Activated T-cell treated with anti-CD3 and anti-CD28 coated beads, Interleukin-2, amount 50 U/mL, for 72 hours (primary cell): ENCODE results near the gene SLC25A39. TPM values are rescaled to one million over a fixed set of nuclear protein-coding genes. Genes with fewer than 3 reads are reported as not detected.

ENCODE experiments used
- ATAC-seq, 2 donors: fragments of 150-1000 bp; cut with Tn5 transposase; replicated peaks in 1 of 2; 2 replicates each; pipeline ENCODE4 v1.10.0; 2021; ENCODE audit warnings: moderate library complexity in 2 of 2, mild to moderate bottlenecking in 1 of 2
- DNase-seq, 2 donors: peaks; one replicate each; pipeline ENCODE4 v3.0.0; 2021 to 2022; ENCODE audit warnings: mixed read lengths in 1 of 2
- H3K27ac Mint-ChIP-seq: one replicate; pipeline ENCODE4 v1.8.0; 2022; ENCODE audit warnings: mild to moderate bottlenecking, moderate library complexity, mixed read lengths
- H3K27me3 Mint-ChIP-seq: one replicate; pipeline ENCODE4 v1.8.0; 2022; ENCODE audit warnings: low read depth, mixed read lengths
- H3K36me3 Mint-ChIP-seq, 2 donors: one replicate each; pipeline ENCODE4 v1.8.0; 2022; ENCODE audit warnings: mixed read lengths in 2 of 2, mild to moderate bottlenecking in 1 of 2; ENCODE audit not compliant: insufficient read depth in 2 of 2
- H3K4me1 Mint-ChIP-seq: one replicate; pipeline ENCODE4 v1.8.0; 2022; ENCODE audit warnings: low read depth, mixed read lengths
- H3K4me3 Mint-ChIP-seq, 2 donors: one replicate each; pipeline ENCODE4 v1.8.0; 2022; ENCODE audit warnings: mild to moderate bottlenecking in 2 of 2, mixed read lengths in 2 of 2, moderate library complexity in 2 of 2
- H3K9me3 Mint-ChIP-seq, 2 donors: one replicate each; pipeline ENCODE4 v1.8.0; 2022; ENCODE audit warnings: mixed read lengths in 2 of 2
- total RNA-seq, 2 donors: library from RNA; stranded (reverse); gene quantifications; one replicate each; pipeline ENCODE4 v1.2.3, GENCODE V29; 2022

The SLC25A39 gene
- total RNA-seq, 2 donors from 2014 or later = 83.6 to 97.2 TPM

GRCh38 chr17:44360144-44360533, 35.5 kb upstream of the SLC25A39 start:
- Mint-ChIP-seq H3K4me3 (no peak overlapping the region), H3K27ac (no peak overlapping the region), H3K4me1 (no peaks in the 10 kb centered on the region), H3K27me3 (peaks cover 21% of the 10 kb centered on the region), H3K36me3 (no peaks in the 10 kb centered on the region), H3K9me3 (no peaks in the 10 kb centered on the region)
- DNase-seq = no peak
- no peak for ATAC-seq

- H3K4me3 Mint-ChIP-seq = no peak overlapping the region
- no peaks in the 10 kb centered on the region for H3K36me3 Mint-ChIP-seq
- H3K27me3 Mint-ChIP-seq = peaks cover 15% of the 10 kb centered on the region
- no peak overlapping the region for H3K27ac Mint-ChIP-seq
- DNase-seq = no peak
- no peaks in the 10 kb centered on the region for H3K4me1 Mint-ChIP-seq
- no peak for ATAC-seq
- no peaks in the 10 kb centered on the region for H3K9me3 Mint-ChIP-seq
These were observed 35.0 kb upstream of the SLC25A39 start for GRCh38 chr17:44359458-44360143.

DNA sequence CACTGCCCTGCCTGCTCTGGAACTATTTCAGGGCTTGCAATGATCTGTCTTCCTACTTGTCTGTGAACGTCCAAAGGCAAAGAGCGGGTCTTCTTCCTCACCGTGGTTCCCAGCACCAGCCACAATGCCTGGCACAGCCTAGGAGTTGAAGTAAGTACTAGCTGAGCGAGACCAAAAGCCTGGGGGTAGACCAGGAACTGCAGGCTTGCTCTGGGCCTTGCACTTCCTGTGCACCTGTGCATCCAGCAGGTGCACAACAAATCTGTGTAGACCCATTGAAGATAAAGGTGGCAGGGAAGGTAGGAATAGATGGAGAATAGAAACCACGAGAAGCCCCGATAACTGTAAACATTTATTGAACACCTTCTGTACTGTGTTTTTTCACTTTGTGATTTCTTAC, 34.4 kb upstream of the SLC25A39 start:
- Mint-ChIP-seq H3K27ac (no peak overlapping the region), H3K27me3 (peaks cover 13% of the 10 kb centered on the region), H3K36me3 (no peaks in the 10 kb centered on the region), H3K4me1 (no peaks in the 10 kb centered on the region), H3K9me3 (no peaks in the 10 kb centered on the region), H3K4me3 (no peak overlapping the region)
- ATAC-seq (no peak), DNase-seq (no peak)

DNA sequence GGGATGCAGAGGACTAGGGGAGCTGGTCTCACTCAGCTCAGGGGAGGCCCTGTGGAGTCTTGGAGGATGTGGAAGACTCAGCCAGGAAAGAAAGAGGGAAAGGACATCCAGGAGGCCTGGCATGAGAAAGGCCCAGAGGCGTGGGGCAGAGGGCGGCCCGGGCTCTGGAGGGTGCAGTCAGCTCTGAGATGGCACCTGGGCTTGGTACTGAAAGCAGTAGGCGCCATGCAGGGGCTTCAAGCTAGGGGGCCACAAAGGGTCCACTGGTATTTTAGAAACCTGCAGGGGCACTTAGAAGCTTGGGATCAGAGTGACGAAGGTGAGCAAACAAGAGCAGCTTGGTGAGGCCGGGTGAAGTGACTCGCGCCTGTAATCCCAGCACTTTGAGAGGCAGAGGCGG, 33.4 kb upstream of the SLC25A39 start:
- Mint-ChIP-seq H3K36me3 (peaks cover 0 to under 1% of the 10 kb centered on the region in 2 donors), H3K4me3 (no peak overlapping the region), H3K27me3 (peaks cover 13% of the 10 kb centered on the region), H3K27ac (no peak overlapping the region), H3K9me3 (no peaks in the 10 kb centered on the region), H3K4me1 (no peaks in the 10 kb centered on the region)
- DNase-seq (no peak), ATAC-seq (no peak)

- Mint-ChIP-seq H3K36me3 (peaks cover 0 to 3% of the 10 kb centered on the region in 2 donors), H3K27me3 (peaks cover 7% of the 10 kb centered on the region), H3K9me3 (no peaks in the 10 kb centered on the region), H3K4me3 (no peak overlapping the region), H3K4me1 (no peaks in the 10 kb centered on the region), H3K27ac (no peak overlapping the region)
- DNase-seq (no peak), ATAC-seq (no peak)
These were observed 31.6 kb upstream of the SLC25A39 start for GRCh38 chr17:44356241-44356640.

GRCh38 chr17:44355642-44356099, 31.0 kb upstream of the SLC25A39 start:
- Mint-ChIP-seq H3K27ac (no peak overlapping the region), H3K4me3 (no peak overlapping the region), H3K4me1 (no peaks in the 10 kb centered on the region), H3K36me3 (peaks cover 0 to 3% of the 10 kb centered on the region in 2 donors), H3K9me3 (no peaks in the 10 kb centered on the region), H3K27me3 (peaks cover 5% of the 10 kb centered on the region)
- ATAC-seq (no peak), DNase-seq (no peak)

DNA sequence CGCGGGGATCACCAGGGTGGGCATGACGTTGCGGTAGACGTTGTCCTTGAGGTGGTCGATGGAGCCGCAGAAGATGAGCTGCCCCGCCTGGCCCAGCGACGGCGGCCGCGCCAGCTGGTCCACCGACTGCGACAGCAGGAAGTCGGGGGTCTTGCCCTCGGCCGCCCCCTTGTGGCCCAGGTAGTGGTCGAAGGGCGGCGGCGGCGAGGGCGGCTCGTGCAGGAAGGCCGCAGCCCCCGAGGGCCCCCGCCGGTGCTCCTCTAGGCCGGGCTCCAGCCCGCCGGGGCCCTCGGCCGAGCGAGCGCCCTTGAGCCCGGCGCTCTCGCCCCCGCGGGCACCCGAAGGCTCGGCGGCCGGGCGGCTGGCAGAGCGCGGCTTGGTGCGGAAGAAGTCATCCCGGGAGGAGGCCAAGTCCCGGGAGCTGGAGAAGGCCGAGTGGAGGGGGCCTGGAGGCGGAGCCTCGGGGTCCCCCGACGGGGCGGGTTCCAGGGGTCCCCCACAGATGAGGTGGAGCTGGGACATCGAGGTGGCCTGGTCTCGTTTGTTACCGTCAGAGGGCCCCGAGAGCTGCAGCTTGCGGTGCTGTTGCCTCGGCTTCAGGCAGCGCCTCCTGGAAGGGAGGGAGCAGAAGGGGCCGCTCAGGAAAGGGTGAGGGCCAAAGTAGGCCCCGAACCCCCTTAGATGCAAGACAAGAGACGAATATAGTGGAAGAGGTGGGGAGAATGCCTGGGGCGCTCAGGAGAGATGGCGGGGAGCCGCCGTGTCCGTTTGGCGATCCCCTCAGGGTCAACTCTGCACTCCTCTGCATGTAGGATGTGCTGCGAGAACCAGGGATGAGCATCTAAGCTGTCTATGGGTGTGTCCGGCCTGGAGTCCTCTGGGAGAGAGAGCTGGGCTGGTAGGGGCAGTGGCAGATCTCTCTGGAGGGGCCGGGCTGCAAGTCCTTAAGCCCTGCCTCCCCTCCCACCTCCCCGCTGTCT, 30.2 kb upstream of the SLC25A39 start:
- ATAC-seq = peak; percentile 61 to 63
- no peaks in the 10 kb centered on the region for H3K9me3 Mint-ChIP-seq
- peaks cover 0 to 3% of the 10 kb centered on the region in 2 donors for H3K36me3 Mint-ChIP-seq
- H3K4me1 Mint-ChIP-seq = no peaks in the 10 kb centered on the region
- DNase-seq = peak; percentile 81 to 82
- H3K27ac Mint-ChIP-seq = no peak overlapping the region
- H3K4me3 Mint-ChIP-seq = peak overlapping the region; percentile 66 to 74
- H3K27me3 Mint-ChIP-seq = no peaks in the 10 kb centered on the region

GRCh38 chr17:44353672-44354331, 29.2 kb upstream of the SLC25A39 start:
- peaks cover under 1% of the 10 kb centered on the region for H3K4me1 Mint-ChIP-seq
- DNase-seq = peak; percentile 34 to 41
- H3K27me3 Mint-ChIP-seq = no peaks in the 10 kb centered on the region
- H3K36me3 Mint-ChIP-seq = peaks cover 0 to 3% of the 10 kb centered on the region in 2 donors
- H3K27ac Mint-ChIP-seq = no peak overlapping the region
- peak; percentile 33 to 43 for ATAC-seq
- H3K9me3 Mint-ChIP-seq = no peaks in the 10 kb centered on the region
- H3K4me3 Mint-ChIP-seq = peak overlapping the region; percentile 65 to 70

- H3K4me3 Mint-ChIP-seq = peak overlapping the region; percentile 39 to 64
- no peaks in the 10 kb centered on the region for H3K9me3 Mint-ChIP-seq
These were observed 28.4 kb upstream of the SLC25A39 start for GRCh38 chr17:44352828-44353671.

GRCh38 chr17:44351961-44352827, 27.6 kb upstream of the SLC25A39 start:
- Mint-ChIP-seq H3K9me3 (no peaks in the 10 kb centered on the region), H3K36me3 (peaks cover 0 to 3% of the 10 kb centered on the region in 2 donors), H3K4me3 (peak overlapping the region in 1 of 2 donors; percentile 64), H3K4me1 (peaks cover 8% of the 10 kb centered on the region), H3K27ac (no peak overlapping the region), H3K27me3 (no peaks in the 10 kb centered on the region)
- DNase-seq (no peak), ATAC-seq (no peak)

More at GRCh38 chr17:44352828-44353671, 28.4 kb upstream of the SLC25A39 start:
- ATAC-seq (no peak), DNase-seq (no peak)
- Mint-ChIP-seq H3K27me3 (no peaks in the 10 kb centered on the region), H3K4me1 (peaks cover 8% of the 10 kb centered on the region), H3K27ac (no peak overlapping the region), H3K36me3 (peaks cover 0 to 3% of the 10 kb centered on the region in 2 donors)

GRCh38 chr17:44351464-44351863, 26.8 kb upstream of the SLC25A39 start:
- no peak for ATAC-seq
- Mint-ChIP-seq H3K9me3 (no peaks in the 10 kb centered on the region), H3K4me3 (no peak overlapping the region), H3K36me3 (peaks cover 0 to 3% of the 10 kb centered on the region in 2 donors), H3K4me1 (peaks cover 8% of the 10 kb centered on the region), H3K27me3 (no peaks in the 10 kb centered on the region), H3K27ac (no peak overlapping the region)
- no peak for DNase-seq
